Breast epithelium (tissue), 3 donors: ENCODE data around the gene ZDHHC16.
"Not testable (repeated sequence)": the region's sequence is repeated elsewhere in the genome, so short reads cannot be mapped to it uniquely, and the experiment has no call there.

Experiments used
- CTCF ChIP-seq, 3 donors: fragments of 450-650 bp; IDR thresholded peaks; one replicate each; pipeline ENCODE4 v1.5.1; 2016 to 2017; ENCODE audit warnings: antibody characterized with exemption in 3 of 3, mild to moderate bottlenecking in 3 of 3, moderate library complexity in 3 of 3
- POLR2A ChIP-seq: fragments of 450-650 bp; IDR thresholded peaks from one replicate; pipeline ENCODE4 v1.6.1; 2016; ENCODE audit warnings: antibody characterized with exemption, mild to moderate bottlenecking, moderate library complexity
- POLR2AphosphoS5 ChIP-seq, 3 donors: sonication (generic); formaldehyde crosslinking; IDR thresholded peaks; one replicate each; pipeline ENCODE4 v1.6.1; 2017; ENCODE audit warnings: antibody characterized with exemption in 3 of 3

GRCh38 chr10:97406483-97406882 lies 39.5 kb upstream of the ZDHHC16 start:
- not testable (repeated sequence) for TF ChIP-seq POLR2A; POLR2AphosphoS5 (IDR thresholded peaks at IDR 0.05); CTCF (IDR thresholded peaks at IDR 0.05)
